Measurements from ENCODE around the gene WFS1.

Gene WFS1

DNA sequence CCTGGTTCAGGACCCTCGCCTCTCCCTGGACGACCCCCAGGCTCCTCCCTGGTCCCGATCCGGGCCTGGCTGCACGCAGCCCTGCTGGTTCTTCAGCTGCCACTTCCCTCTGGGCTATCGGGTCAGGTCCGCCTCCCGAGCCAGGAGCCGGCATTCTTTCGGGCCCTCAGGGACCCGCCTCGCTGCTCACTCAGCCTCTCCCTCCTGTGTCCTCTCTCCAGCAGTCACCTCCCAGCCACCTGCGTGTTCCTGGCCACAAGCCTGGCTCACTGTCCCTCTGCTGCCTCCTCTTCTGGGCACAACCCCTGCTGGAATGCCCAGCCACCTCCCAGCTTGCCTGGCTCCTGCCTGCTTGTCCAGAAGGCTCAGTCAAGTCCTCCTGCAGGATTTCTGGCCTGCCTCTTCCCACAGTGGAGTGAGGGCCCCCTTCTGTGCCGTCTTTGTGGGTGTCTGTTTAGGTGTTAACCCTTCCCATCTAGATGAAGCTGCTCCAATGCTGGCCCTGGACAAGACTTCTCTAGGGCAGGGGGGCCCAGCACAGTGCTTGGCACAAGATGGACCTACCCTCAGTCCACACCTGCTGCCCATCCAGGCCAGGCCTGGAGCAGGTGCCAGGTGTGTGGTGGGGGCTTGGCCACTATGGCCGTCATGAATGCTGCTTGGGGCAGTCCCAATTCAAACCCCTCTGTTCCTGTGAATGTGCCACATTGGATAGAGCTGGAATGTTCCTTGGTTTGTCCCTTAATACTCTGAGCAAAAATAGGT is 2.2 kb downstream of the WFS1 start:
- H3K36me3 ChIP-seq (ENCODE audit: control insufficient read depth, insufficient read depth, low read length): no peaks in the 10 kb centered on the region
- peaks cover 4% of the 10 kb centered on the region for H3K4me1 ChIP-seq (ENCODE audit: control insufficient read depth, insufficient read depth, low read length, poor library complexity, severe bottlenecking)
- H3K27me3 ChIP-seq (replicated peaks; ENCODE audit: control insufficient read depth, insufficient read depth, low read length, poor library complexity, severe bottlenecking): no peaks in the 10 kb centered on the region
- H3K9me3 ChIP-seq (ENCODE audit: control insufficient read depth, low read length): no peaks in the 10 kb centered on the region
- no peak for DNase-seq
- H3K4me3 ChIP-seq (ENCODE audit: insufficient read depth, low read depth, low read length, poor library complexity, severe bottlenecking): no peak overlapping the region
- H3K27ac ChIP-seq (ENCODE audit: insufficient read depth, low read length, poor library complexity, severe bottlenecking): no peak overlapping the region

DNA sequence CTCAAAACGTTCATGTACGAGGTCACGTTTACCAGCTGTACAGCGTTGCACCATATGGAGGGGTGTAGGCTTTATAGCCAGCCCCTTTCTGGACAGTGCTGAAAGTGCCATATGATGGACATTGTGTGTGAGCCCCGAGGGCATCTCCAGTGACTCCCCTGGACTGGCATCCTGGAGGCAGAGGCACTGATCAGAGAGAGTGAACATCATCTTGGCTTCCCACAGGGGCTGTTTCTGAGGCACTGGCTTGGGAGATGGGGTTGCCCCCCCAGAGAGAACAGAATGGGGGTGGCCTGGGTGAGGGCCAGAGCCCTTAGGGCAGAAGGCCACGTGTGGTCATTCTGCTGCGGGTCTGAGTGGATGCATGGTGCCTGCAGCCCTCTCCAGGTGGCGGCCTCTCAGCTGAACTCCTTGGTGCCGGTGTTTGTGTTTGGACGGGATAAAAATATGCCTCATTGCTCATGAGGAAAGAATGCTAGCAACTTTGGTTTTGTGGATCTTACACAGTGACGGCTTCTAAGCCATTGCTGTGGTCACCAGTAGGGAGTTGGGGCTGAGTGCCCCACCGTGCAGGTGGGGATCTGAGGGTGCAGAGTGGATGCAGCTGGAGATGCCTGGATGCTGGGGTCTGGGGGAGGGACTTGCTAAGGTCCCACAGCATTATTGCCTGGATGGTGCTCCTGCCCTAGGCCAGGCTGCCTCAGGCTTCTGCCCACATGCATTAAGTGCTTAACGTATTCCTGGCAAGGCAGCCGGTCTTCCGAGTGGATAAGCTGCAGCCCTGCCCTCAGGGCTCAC is 3.4 kb downstream of the WFS1 start:
- Histone ChIP-seq H3K36me3 (ENCODE audit: control insufficient read depth, insufficient read depth, low read length) (no peaks in the 10 kb centered on the region), H3K4me3 (ENCODE audit: insufficient read depth, low read depth, low read length, poor library complexity, severe bottlenecking) (no peak overlapping the region), H3K27ac (ENCODE audit: insufficient read depth, low read length, poor library complexity, severe bottlenecking) (no peak overlapping the region), H3K9me3 (ENCODE audit: control insufficient read depth, low read length) (no peaks in the 10 kb centered on the region), H3K27me3 (replicated peaks; ENCODE audit: control insufficient read depth, insufficient read depth, low read length, poor library complexity, severe bottlenecking) (no peaks in the 10 kb centered on the region), H3K4me1 (ENCODE audit: control insufficient read depth, insufficient read depth, low read length, poor library complexity, severe bottlenecking) (peaks cover 4% of the 10 kb centered on the region)
- no peak for DNase-seq

DNA sequence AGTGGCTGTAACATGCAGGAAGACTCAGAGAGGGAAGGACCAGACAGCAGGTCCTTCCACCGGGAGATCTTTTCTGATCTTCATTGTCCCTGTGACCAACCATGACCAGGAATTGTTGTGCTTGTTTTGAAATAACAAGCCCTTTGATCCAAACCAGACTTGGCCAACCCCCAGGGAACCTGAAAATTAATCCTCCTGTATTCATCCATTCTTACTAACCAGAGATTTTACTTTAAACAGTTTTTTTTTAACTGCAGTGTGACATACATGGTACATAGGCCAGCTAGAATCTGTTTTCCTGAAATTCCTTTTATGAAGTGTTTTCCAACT is 4.0 kb downstream of the WFS1 start:
- H3K4me1 ChIP-seq (ENCODE audit: control insufficient read depth, insufficient read depth, low read length, poor library complexity, severe bottlenecking): peaks cover 9% of the 10 kb centered on the region
- H3K27ac ChIP-seq (ENCODE audit: insufficient read depth, low read length, poor library complexity, severe bottlenecking): no peak overlapping the region
- no peaks in the 10 kb centered on the region for H3K27me3 ChIP-seq (replicated peaks; ENCODE audit: control insufficient read depth, insufficient read depth, low read length, poor library complexity, severe bottlenecking)
- no peaks in the 10 kb centered on the region for H3K9me3 ChIP-seq (ENCODE audit: control insufficient read depth, low read length)
- DNase-seq: no peak
- H3K36me3 ChIP-seq (ENCODE audit: control insufficient read depth, insufficient read depth, low read length): no peaks in the 10 kb centered on the region
- H3K4me3 ChIP-seq (ENCODE audit: insufficient read depth, low read depth, low read length, poor library complexity, severe bottlenecking): no peak overlapping the region

DNA sequence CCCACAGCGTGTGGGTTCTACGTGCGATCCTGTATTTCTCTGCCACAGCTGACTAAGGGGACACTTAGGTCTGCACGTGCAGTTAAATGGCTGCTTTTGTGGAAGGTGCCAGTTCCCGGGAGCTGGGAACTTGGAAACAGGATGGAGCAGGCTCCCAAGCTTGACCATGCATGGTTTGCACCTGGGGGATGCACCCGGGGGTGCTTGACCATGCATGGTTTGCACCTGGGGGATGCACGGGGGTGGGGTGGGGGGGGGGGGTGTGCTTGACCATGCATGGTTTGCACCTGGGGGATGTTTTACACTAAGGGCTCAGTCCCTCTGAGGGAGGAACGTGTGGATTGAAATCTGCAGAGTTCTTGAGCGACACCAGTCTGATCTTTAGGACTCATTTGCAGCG is 5.7 kb downstream of the WFS1 start:
- Histone ChIP-seq H3K27me3 (replicated peaks; ENCODE audit: control insufficient read depth, insufficient read depth, low read length, poor library complexity, severe bottlenecking) (no peaks in the 10 kb centered on the region), H3K36me3 (ENCODE audit: control insufficient read depth, insufficient read depth, low read length) (no peaks in the 10 kb centered on the region), H3K4me1 (ENCODE audit: control insufficient read depth, insufficient read depth, low read length, poor library complexity, severe bottlenecking) (peaks cover 13% of the 10 kb centered on the region), H3K4me3 (ENCODE audit: insufficient read depth, low read depth, low read length, poor library complexity, severe bottlenecking) (no peak overlapping the region), H3K9me3 (ENCODE audit: control insufficient read depth, low read length) (no peaks in the 10 kb centered on the region), H3K27ac (ENCODE audit: insufficient read depth, low read length, poor library complexity, severe bottlenecking) (no peak overlapping the region)
- DNase-seq: no peak

DNA sequence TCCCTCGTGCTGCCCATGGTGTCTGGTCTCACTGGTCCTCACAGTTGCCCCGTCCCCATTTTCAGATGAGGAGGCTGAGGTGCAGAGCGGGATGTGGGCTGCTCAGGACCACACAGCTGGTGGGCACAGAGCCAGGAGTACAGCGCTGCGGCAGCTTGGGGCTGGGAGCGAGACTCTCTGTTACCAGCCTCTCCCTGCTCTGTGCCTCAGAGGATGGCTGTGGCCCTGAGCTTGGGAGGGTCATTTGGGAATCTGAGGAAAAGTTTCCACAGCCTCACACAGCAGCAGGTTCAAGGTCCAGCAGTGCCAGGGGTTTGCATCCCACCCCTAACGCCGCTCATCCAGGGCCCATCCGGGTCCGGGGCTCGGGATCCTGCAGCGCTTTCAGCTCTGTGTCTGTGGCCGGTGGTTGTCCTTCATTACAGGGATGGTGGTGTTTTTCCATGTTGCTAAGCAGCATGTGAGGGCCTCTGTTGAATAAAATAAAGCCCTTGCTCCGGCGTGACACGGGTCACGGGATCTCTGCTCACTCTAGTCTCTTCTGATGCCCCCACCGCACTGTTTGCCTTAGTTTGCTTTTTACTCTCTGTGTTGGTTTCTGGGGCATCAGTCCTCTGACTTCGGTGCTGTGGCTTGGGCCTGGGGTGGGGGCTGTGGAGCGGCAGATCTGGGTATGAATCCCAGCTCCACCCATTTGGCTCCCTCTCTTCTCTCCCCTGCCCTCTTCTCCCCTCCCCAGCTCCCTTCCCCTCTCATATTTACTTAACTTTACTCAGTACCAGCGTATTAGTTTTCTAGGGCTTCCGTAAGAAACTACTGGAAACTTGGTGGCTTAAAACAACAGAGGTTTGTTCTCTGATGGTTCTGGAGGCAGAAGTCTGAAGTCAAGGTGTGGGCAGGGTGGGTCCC is 6.5 kb downstream of the WFS1 start:
- Histone ChIP-seq H3K4me3 (ENCODE audit: insufficient read depth, low read depth, low read length, poor library complexity, severe bottlenecking) (no peak overlapping the region), H3K9me3 (ENCODE audit: control insufficient read depth, low read length) (no peaks in the 10 kb centered on the region), H3K4me1 (ENCODE audit: control insufficient read depth, insufficient read depth, low read length, poor library complexity, severe bottlenecking) (peaks cover 9% of the 10 kb centered on the region), H3K27me3 (replicated peaks; ENCODE audit: control insufficient read depth, insufficient read depth, low read length, poor library complexity, severe bottlenecking) (no peaks in the 10 kb centered on the region), H3K27ac (ENCODE audit: insufficient read depth, low read length, poor library complexity, severe bottlenecking) (no peak overlapping the region), H3K36me3 (ENCODE audit: control insufficient read depth, insufficient read depth, low read length) (no peaks in the 10 kb centered on the region)
- no peak for DNase-seq

DNA sequence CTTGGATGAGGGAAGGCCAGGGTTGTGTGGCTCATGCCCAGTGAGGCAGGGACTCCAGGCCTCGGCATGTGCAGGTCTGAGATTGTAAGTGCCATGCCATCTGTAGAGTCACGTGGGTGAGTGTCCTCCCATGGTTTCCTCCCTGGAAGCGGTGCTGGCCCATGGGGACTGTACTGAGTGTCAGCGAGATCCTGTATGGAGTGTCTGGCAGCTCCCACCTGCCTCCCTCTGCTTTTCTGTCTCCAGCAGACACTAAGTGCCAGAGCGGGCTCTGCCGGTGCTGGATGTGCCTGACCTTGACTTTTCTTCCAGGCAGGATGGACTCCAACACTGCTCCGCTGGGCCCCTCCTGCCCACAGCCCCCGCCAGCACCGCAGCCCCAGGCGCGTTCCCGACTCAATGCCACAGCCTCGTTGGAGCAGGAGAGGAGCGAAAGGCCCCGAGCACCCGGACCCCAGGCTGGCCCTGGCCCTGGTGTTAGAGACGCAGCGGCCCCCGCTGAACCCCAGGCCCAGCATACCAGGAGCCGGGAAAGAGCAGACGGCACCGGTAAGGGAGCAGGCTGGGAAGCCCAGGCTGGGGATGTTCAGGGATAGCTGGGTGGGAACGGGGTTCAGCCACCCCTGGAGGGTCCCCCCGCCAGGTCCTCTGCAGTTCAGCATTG is 7.6 kb downstream of the WFS1 start:
- Histone ChIP-seq H3K27me3 (replicated peaks; ENCODE audit: control insufficient read depth, insufficient read depth, low read length, poor library complexity, severe bottlenecking) (no peaks in the 10 kb centered on the region), H3K27ac (ENCODE audit: insufficient read depth, low read length, poor library complexity, severe bottlenecking) (no peak overlapping the region), H3K9me3 (ENCODE audit: control insufficient read depth, low read length) (no peaks in the 10 kb centered on the region), H3K4me3 (ENCODE audit: insufficient read depth, low read depth, low read length, poor library complexity, severe bottlenecking) (no peak overlapping the region), H3K36me3 (ENCODE audit: control insufficient read depth, insufficient read depth, low read length) (no peaks in the 10 kb centered on the region), H3K4me1 (ENCODE audit: control insufficient read depth, insufficient read depth, low read length, poor library complexity, severe bottlenecking) (peaks cover 9% of the 10 kb centered on the region)
- no peak for DNase-seq

DNA sequence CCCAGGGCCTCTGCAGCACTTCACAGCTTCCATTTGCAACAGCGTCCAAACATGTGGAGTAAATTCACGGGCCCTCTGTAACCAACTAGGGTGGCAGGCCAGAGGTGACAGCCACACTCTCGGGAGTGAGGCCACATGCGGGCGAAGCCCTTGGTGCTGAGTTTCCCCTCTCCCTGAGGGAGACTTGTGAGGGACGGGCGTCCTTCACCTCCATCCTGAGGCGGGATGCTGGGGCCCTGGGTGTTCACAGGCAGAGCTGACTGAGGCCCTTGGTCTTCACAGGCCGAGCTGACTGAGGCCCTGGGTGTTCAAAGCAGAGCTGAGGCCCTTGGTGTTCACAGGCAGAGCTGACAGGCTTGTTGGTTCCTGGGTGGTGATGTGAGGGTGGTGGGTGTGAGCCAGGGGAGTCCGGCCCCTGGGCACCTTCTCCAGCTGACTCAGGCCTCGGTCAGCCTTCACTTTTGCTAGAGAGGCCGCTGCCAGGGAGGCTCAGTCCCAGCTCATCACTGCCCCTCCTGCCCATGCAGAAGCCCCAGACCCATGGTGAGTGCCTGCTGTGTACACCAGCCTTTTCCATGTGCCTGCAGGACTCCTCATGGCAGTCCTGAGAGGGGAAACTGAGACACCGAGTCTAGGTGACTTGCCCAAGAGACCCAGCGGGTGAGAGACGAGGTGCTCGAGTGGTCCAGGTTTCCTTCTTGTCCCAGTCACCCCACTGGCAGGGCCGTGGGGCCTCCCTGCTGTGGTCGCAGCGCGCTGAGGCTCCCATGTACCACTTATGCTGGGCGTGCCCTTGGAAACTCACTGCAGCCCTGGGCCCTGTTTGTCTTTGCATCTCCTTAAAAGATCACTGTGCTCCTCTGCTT is 8.5 kb downstream of the WFS1 start:
- H3K27me3 ChIP-seq (replicated peaks; ENCODE audit: control insufficient read depth, insufficient read depth, low read length, poor library complexity, severe bottlenecking): no peaks in the 10 kb centered on the region
- H3K27ac ChIP-seq (ENCODE audit: insufficient read depth, low read length, poor library complexity, severe bottlenecking): no peak overlapping the region
- H3K4me1 ChIP-seq (ENCODE audit: control insufficient read depth, insufficient read depth, low read length, poor library complexity, severe bottlenecking): peaks cover 9% of the 10 kb centered on the region
- H3K36me3 ChIP-seq (ENCODE audit: control insufficient read depth, insufficient read depth, low read length): no peaks in the 10 kb centered on the region
- no peak overlapping the region for H3K4me3 ChIP-seq (ENCODE audit: insufficient read depth, low read depth, low read length, poor library complexity, severe bottlenecking)
- no peak for DNase-seq
- no peaks in the 10 kb centered on the region for H3K9me3 ChIP-seq (ENCODE audit: control insufficient read depth, low read length)

DNA sequence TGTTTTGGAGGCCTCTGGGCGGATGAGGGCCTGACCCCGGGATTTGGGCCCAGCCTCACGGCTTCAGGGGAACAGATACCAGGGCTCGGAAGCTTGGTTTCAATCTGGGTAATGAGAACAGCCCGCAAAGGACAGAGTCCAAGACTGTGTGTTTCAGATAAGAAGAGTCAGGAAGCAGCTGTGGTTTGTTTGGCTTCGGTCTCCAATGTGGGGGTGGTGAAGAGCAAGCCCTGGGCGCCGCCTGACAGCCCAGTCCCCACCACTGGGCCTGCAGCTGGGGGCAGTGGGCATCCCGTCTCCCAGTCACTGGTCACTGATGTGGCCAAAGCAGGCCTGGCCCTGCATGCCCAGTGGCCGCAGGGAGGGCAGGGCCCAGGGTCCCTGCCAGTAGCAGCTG is 9.1 kb downstream of the WFS1 start:
- Histone ChIP-seq H3K9me3 (ENCODE audit: control insufficient read depth, low read length) (no peaks in the 10 kb centered on the region), H3K27ac (ENCODE audit: insufficient read depth, low read length, poor library complexity, severe bottlenecking) (no peak overlapping the region), H3K4me3 (ENCODE audit: insufficient read depth, low read depth, low read length, poor library complexity, severe bottlenecking) (no peak overlapping the region), H3K4me1 (ENCODE audit: control insufficient read depth, insufficient read depth, low read length, poor library complexity, severe bottlenecking) (peaks cover 9% of the 10 kb centered on the region), H3K36me3 (ENCODE audit: control insufficient read depth, insufficient read depth, low read length) (no peaks in the 10 kb centered on the region), H3K27me3 (replicated peaks; ENCODE audit: control insufficient read depth, insufficient read depth, low read length, poor library complexity, severe bottlenecking) (no peaks in the 10 kb centered on the region)
- no peak for DNase-seq
